ENCODE data around the gene DAPK1. TPM values are rescaled to one million over a fixed set of nuclear protein-coding genes. Genes with fewer than 3 reads are reported as not detected.
"Not testable (repeated sequence)": the region's sequence is repeated elsewhere in the genome, so short reads cannot be mapped to it uniquely, and the experiment has no call there.

The DAPK1 gene
- total RNA-seq, 1 donor from 2014 or later: 27.0 TPM

- DNase-seq (ENCODE audit: low read depth in 2 of 2): no peak
These were observed 235.1 kb downstream of the DAPK1 start for GRCh38 chr9:87732756-87733155.

DNA sequence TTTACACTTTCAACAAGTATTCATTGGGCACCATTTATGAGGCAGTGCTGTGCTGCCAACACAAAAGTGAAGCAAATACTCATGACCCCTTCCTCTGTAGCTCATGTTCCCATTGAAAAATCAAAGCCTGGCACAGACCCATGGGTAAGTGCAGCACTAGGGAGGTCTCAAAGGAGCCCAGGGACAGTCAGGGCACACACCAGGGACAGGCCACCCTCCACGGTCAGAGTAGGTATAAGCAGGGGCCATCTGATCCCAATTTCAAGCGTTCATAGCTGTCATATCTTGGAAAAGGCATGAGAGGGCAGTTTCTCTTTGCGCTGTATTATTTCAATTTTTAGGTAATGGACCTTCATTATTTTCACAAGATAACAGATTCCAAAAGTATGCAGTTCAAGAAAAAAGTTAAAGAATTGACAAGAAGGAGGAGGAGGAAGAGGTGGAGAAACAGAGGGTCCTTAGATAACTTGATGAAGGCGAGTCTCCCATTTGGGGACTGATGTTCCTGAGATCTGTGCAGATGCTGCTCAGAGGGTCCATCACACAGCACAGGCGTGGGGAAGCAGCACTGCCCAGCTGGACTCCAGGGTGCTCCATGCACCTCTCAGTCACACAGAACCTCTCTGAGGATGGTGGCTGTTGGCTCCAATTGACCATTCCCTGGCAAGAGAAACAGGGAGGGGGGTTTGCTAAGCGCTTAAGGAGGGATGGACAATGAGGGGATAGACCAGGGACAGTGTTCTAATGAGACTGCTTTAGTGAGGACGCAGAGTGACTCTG, 235.8 kb downstream of the DAPK1 start:
- no peak for DNase-seq (ENCODE audit: low read depth in 2 of 2)

GRCh38 chr9:87734106-87734505, 236.4 kb downstream of the DAPK1 start:
- no peak for DNase-seq (ENCODE audit: low read depth in 2 of 2)

GRCh38 chr9:87739546-87739945, 241.9 kb downstream of the DAPK1 start:
- DNase-seq (ENCODE audit: low read depth in 2 of 2): no peak

GRCh38 chr9:87740209-87740608, 242.5 kb downstream of the DAPK1 start:
- no peak for DNase-seq (ENCODE audit: low read depth in 2 of 2)

GRCh38 chr9:87741326-87741725, 243.7 kb downstream of the DAPK1 start:
- DNase-seq (ENCODE audit: low read depth in 2 of 2): no peak

- peak in 1 of 2 donors; percentile 32 for DNase-seq (ENCODE audit: low read depth in 2 of 2)
These were observed 244.2 kb downstream of the DAPK1 start for GRCh38 chr9:87741891-87742290.

DNA sequence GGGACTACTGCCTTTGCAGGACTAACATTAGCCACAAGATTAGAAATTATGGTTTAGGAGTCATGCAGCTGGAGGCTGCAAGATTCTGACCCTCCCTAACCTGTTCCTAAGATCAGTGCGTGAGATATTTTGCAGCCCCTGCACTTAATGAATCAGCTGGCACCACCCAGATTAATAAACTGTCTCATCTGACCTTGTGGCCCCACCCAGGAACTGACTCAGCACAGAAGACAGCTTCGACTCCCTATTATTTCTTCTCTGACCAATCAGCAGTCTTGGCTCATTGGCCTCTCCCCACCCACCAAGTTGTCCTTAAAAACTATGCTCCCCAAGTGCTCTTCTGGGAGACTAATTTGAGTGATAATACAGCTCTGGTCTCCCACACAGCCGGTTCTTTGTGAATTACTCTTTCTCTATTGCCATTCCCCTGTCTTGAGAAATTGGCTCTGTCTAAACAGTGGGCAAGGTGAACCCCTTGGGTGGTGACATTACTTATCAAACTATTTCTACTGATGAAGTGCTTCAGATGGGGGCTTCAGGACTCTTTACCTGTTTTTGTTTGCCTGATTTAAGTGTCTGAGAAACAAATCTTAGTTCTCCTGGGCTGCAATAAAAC, 245.3 kb downstream of the DAPK1 start:
- DNase-seq (ENCODE audit: low read depth in 2 of 2): no peak

DNA sequence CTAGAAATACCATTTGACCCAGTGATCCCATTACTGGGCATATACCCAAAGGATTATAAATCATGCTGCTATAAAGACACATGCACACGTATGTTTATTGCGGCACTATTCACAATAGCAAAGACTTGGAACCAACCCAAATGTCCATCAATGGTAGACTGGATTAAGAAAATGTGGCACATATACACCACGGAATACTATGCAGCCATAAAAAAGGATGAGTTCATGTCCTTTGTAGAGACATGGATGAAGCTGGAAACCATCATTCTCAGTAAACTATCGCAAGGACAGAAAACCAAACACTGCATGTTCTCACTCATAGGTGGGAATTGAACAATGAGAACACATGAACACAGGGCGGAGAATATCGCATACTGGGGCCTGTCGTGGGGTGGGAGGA, 246.6 kb downstream of the DAPK1 start:
- DNase-seq (ENCODE audit: low read depth in 2 of 2): not testable (repeated sequence)

- DNase-seq (ENCODE audit: low read depth in 2 of 2): no peak
These were observed 248.5 kb downstream of the DAPK1 start for GRCh38 chr9:87746186-87746585.

DNA sequence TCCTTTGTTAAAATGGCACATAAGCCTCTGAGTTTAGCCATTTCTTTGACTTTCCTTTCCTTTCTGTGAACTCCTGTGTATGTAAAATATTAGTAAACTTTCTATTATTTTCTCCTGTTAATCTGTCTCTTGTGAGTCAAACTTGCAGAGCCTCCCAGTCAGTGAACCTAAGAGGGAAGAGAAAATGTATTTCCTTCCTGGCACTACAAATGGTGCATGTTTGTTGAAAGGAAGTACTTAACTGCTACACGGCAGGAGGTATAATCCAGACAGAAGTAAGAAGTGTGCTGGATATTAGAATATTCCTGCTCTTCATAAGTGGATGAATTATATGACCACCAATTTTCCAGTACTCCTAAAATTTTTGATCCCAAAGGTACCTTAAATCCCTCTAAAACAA, 251.2 kb downstream of the DAPK1 start:
- DNase-seq (ENCODE audit: low read depth in 2 of 2): peak in 1 of 2 donors; percentile 19

GRCh38 chr9:87749335-87750035, 251.8 kb downstream of the DAPK1 start:
- peak; percentile 38 to 50 for DNase-seq (ENCODE audit: low read depth in 2 of 2)

- no peak for DNase-seq (ENCODE audit: low read depth in 2 of 2)
These were observed 253.1 kb downstream of the DAPK1 start for GRCh38 chr9:87750726-87751125.

- DNase-seq (ENCODE audit: low read depth in 2 of 2): no peak
These were observed 253.8 kb downstream of the DAPK1 start for GRCh38 chr9:87751423-87751822.

GRCh38 chr9:87751868-87752267, 254.2 kb downstream of the DAPK1 start:
- no peak for DNase-seq (ENCODE audit: low read depth in 2 of 2)

DNA sequence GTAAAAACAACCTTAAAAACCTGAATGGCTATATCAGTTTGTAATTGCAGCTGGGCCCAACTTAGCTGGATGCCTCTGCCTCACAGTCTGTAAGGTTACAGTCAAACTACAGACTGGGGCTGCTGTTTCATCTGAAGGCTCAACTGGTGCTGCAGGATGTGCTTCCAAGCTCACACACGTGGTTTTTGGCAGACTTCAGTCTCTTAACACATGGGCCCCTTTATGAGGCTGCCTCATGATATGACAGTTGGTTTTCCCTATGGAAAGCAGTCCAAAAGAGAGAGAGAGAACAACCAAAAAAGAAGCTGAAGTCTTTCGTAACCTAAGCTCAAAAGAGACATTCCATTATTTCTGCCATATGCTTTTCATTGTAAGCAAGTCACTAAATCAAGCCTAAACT, 255.6 kb downstream of the DAPK1 start:
- DNase-seq (ENCODE audit: low read depth in 2 of 2): no peak

Other genes with a start within 250 kb of the DAPK1 start
- 243 and 496 TPM in 2 replicates for gene CTSL, start 228.3 kb downstream of the DAPK1 start, total RNA-seq